Astrocyte of the cerebellum (primary cell): Measurements from ENCODE around the gene ADAMTS17.

ENCODE experiments used
- DNase-seq: peaks from one replicate; pipeline ENCODE4 v3.0.0-alpha.2; 2011; ENCODE audit warnings: low read depth
- H3K4me3 ChIP-seq: 2 replicates; pipeline ENCODE4 v1.5.1; 2011; ENCODE audit warnings: mild to moderate bottlenecking, low read depth, low read length, moderate library complexity
- in situ Hi-C: cut with HindIII; loops from 2 replicates; pipeline ENCODE4 v1.10.0; 2017; ENCODE audit warnings: low sequenced_read_pairs
- TF ChIP-seq, protein P1 (sequence below): IDR thresholded peaks from 2 replicates; pipeline ENCODE4 v1.5.1; 2012; ENCODE audit warnings: low read length, low read depth, moderate library complexity, mild to moderate bottlenecking; ENCODE audit errors: missing control alignments

Gene ADAMTS17

GRCh38 chr15:100275641-100276040 is 66.1 kb downstream of the ADAMTS17 start:
- no peak for DNase-seq
- H3K4me3 ChIP-seq: no peak overlapping the region
- TF ChIP-seq, protein P1, sequence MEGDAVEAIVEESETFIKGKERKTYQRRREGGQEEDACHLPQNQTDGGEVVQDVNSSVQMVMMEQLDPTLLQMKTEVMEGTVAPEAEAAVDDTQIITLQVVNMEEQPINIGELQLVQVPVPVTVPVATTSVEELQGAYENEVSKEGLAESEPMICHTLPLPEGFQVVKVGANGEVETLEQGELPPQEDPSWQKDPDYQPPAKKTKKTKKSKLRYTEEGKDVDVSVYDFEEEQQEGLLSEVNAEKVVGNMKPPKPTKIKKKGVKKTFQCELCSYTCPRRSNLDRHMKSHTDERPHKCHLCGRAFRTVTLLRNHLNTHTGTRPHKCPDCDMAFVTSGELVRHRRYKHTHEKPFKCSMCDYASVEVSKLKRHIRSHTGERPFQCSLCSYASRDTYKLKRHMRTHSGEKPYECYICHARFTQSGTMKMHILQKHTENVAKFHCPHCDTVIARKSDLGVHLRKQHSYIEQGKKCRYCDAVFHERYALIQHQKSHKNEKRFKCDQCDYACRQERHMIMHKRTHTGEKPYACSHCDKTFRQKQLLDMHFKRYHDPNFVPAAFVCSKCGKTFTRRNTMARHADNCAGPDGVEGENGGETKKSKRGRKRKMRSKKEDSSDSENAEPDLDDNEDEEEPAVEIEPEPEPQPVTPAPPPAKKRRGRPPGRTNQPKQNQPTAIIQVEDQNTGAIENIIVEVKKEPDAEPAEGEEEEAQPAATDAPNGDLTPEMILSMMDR: no peak
- in situ Hi-C loops: no loop called here

DNA sequence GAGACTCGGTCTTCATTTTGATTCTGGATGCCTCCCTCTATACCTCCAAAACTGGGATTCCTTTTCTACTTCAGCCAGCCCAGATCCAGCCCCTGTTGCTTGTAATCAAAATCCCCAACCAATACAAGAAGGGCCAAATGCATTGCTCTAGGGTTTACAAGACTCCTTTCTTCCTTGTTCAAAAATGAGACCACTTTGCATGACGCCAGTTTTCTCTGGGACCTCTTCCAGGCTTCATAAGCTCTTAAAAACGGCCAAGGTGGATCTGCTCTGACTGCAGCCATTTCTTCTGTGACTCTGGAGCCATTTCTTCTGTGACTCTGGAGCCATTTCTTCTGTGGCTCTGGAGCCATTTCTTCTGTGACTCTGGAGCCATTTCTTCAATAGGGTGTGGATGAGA is 71.9 kb downstream of the ADAMTS17 start:
- TF ChIP-seq, protein P1: no peak
- no peak for DNase-seq
- H3K4me3 ChIP-seq: no peak overlapping the region
- in situ Hi-C loops: no loop called here

DNA sequence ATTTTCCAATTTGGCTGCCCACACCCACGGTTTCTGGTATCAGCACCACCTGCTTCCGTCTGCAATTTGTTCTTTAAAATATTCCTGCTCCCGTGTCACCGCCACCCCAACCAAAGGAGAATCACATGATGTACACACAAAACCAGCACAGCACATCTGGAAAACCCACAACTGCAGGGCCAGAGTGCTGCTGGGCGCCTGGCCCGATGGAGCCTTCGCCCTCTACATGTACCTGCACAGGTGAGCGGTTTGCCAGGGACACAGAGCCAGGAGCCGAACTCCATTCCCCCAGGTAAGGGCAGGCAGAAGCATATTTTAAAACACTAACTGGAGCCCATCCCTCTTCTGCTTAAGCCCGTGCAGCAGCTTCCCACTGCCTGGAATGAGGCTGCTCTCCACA is 75.6 kb downstream of the ADAMTS17 start:
- no peak for DNase-seq
- TF ChIP-seq, protein P1: no peak
- in situ Hi-C loops: no loop called here
- H3K4me3 ChIP-seq: no peak overlapping the region

DNA sequence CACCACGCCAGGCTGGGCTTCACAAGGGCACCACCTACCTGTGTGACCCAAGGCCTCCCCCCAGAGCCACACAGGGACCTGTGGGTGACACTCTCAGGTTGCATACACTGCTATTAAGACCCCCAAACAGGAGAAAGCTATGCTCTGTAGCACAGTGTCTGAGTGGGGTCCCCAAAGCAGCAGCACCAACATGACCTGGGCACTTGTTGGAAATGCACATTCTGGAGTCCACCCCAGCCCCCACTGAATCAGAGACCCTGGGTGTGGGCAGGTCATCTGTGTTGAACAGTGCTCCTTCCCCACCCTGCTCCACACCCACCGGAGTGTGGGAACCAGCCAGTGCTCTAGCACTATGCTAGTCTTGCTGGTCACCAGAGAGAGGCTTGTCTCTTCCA is 76.1 kb downstream of the ADAMTS17 start:
- in situ Hi-C loops: no loop called here
- TF ChIP-seq, protein P1: no peak
- no peak for DNase-seq
- no peak overlapping the region for H3K4me3 ChIP-seq

DNA sequence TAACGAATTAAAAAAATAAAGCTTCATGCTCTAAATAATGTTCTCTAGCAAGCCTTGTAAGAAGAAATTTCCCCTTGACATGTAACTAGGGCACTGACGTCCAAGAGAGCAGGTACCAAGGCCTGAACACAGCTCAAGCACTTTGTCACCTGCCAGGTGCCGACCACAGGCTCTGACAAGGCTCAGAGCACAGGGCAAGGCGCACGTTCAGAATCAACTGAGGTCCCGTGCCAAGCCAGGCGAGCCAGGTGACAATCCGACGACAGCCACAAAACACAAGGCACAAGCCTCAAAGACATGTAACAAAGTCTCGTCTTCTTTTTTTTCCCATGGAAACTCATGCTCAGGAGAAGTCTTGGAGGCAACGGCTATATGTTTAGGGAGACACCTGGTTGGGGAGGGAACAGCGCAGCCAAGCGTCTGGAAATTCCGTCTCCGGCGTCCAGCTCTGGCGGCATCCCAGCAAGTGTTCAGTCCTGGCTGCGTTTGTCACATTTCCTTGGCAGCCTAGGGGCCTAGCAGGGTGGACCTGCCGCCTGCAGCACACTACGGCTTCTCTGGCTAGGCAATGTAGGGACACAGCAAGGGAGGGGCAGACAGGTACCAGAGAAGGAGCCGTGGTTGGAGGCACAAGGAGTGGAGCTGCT is 76.7 kb downstream of the ADAMTS17 start:
- in situ Hi-C loops: no loop called here
- DNase-seq: no peak
- TF ChIP-seq, protein P1: no peak
- no peak overlapping the region for H3K4me3 ChIP-seq

- in situ Hi-C loops: no loop called here
- H3K4me3 ChIP-seq: no peak overlapping the region
- TF ChIP-seq, protein P1: no peak
- no peak for DNase-seq
Measured at GRCh38 chr15:100263721-100264455, 77.9 kb downstream of the ADAMTS17 start.
